Liver (tissue), 3 donors: ENCODE measurements around the gene RGMA.

Source experiments
- RAD21 ChIP-seq, 2 donors: IDR thresholded peaks; 2 replicates each; pipeline ENCODE4 v1.6.1; 2016; ENCODE audit warnings: antibody characterized with exemption in 2 of 2, mild to moderate bottlenecking in 2 of 2
- TF ChIP-seq, protein P1 (sequence below): fragments of 150-350 bp; IDR thresholded peaks from 2 replicates; pipeline ENCODE4 v1.5.1; 2017; ENCODE audit warnings: improper control_type of control experiment, low read depth, low read length; ENCODE audit not compliant: missing input control
- donor health status: healthy.
- donor health status: healthy.

- TF ChIP-seq, protein P1, sequence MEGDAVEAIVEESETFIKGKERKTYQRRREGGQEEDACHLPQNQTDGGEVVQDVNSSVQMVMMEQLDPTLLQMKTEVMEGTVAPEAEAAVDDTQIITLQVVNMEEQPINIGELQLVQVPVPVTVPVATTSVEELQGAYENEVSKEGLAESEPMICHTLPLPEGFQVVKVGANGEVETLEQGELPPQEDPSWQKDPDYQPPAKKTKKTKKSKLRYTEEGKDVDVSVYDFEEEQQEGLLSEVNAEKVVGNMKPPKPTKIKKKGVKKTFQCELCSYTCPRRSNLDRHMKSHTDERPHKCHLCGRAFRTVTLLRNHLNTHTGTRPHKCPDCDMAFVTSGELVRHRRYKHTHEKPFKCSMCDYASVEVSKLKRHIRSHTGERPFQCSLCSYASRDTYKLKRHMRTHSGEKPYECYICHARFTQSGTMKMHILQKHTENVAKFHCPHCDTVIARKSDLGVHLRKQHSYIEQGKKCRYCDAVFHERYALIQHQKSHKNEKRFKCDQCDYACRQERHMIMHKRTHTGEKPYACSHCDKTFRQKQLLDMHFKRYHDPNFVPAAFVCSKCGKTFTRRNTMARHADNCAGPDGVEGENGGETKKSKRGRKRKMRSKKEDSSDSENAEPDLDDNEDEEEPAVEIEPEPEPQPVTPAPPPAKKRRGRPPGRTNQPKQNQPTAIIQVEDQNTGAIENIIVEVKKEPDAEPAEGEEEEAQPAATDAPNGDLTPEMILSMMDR, result no peak
- no peak for TF ChIP-seq RAD21 (IDR thresholded peaks at IDR 0.05)
Measured at GRCh38 chr15:93124126-93124525, 35.1 kb upstream of the RGMA start.
